HUES64 (cell line): ENCODE measurements around the gene C10orf95.

Experiments used
- H3K27ac ChIP-seq: 2 replicates; pipeline ENCODE4 v1.7.0; 2013; ENCODE audit warnings: low read depth, low read length, inconsistent platforms
- H3K27me3 ChIP-seq: 2 replicates; pipeline ENCODE4 v1.6.1; 2013; ENCODE audit warnings: mild to moderate bottlenecking, low read length; ENCODE audit not compliant: insufficient read depth
- H3K36me3 ChIP-seq: 2 replicates; pipeline ENCODE4 v1.6.1; 2013; ENCODE audit warnings: mild to moderate bottlenecking, low read length; ENCODE audit not compliant: insufficient read depth
- H3K4me1 ChIP-seq: 2 replicates; pipeline ENCODE4 v1.6.1; 2013; ENCODE audit warnings: mild to moderate bottlenecking, low read length, moderate library complexity; ENCODE audit not compliant: insufficient read depth
- H3K4me3 ChIP-seq: 2 replicates; pipeline ENCODE4 v1.5.1; 2013; ENCODE audit warnings: mild to moderate bottlenecking, low read length, moderate library complexity
- H3K9ac ChIP-seq: 2 replicates; pipeline ENCODE4 v1.6.1; 2013; ENCODE audit warnings: mild to moderate bottlenecking, low read depth, low read length
- H3K9me3 ChIP-seq: 2 replicates; pipeline ENCODE4 v1.6.1; 2013; ENCODE audit warnings: low read depth, low read length; ENCODE audit not compliant: insufficient read depth
- whole genome bisulfite sequencing: fragments of 150-250, 120-280 bp; methylation state at CpG from one replicate; pipeline ENCODE4 v1.1.7; 2013; ENCODE audit warnings: missing lambda C conversion rate; 5-methylcytosine and 5-hydroxymethylcytosine counted together

The C10orf95 gene

GRCh38 chr10:102433619-102434046, 17.7 kb downstream of the C10orf95 start:
- 64% methylated on average over 5 of the region's 5 CpGs for WGBS

GRCh38 chr10:102432162-102432950, 19.0 kb downstream of the C10orf95 start, which contains the start of gene CUEDC2:
Gene CUEDC2, minus strand, starts transcription at chr10:102432574. Its CDS starts 7,386 bp downstream, at chr10:102425188.
- no peaks in the 10 kb centered on the region for H3K9me3 ChIP-seq
- WGBS = 1% methylated on average over 47 of the region's 52 CpGs
- H3K4me1 ChIP-seq = peaks cover 10% of the 10 kb centered on the region; the same call in 1 of the 2 replicates
- peak within 1 kb of the TSS; percentile 86 for H3K4me3 ChIP-seq
- peak within 1 kb of the TSS; percentile 80 for H3K9ac ChIP-seq
- H3K27ac ChIP-seq = peak within 1 kb of the TSS; percentile 73
- peaks cover 39% of the 10 kb centered on the region for H3K27me3 ChIP-seq
- no peaks in the 10 kb centered on the region for H3K36me3 ChIP-seq

More at GRCh38 chr10:102433619-102434046, 17.7 kb downstream of the C10orf95 start:
- Histone ChIP-seq H3K36me3 (no peaks in the 10 kb centered on the region), H3K4me1 (peaks cover 10% of the 10 kb centered on the region; the same call in 1 of the 2 replicates), H3K27ac (no peak overlapping the region), H3K9ac (no peak overlapping the region), H3K4me3 (no peak overlapping the region), H3K27me3 (peaks cover 39% of the 10 kb centered on the region), H3K9me3 (no peaks in the 10 kb centered on the region)

- WGBS = 34% methylated on average over 4 of the region's 4 CpGs
Measured at GRCh38 chr10:102431452-102432124, 19.8 kb downstream of the C10orf95 start.

GRCh38 chr10:102429468-102429867, 21.9 kb downstream of the C10orf95 start:
- 86% methylated on average over 8 of the region's 8 CpGs for WGBS
- no peaks in the 10 kb centered on the region for H3K9me3 ChIP-seq
- H3K27me3 ChIP-seq = peaks cover 16% of the 10 kb centered on the region
- no peak overlapping the region for H3K27ac ChIP-seq
- H3K4me3 ChIP-seq = no peak overlapping the region
- H3K4me1 ChIP-seq = peaks cover 4% of the 10 kb centered on the region; the same call in 1 of the 2 replicates
- H3K36me3 ChIP-seq = peaks cover 2% of the 10 kb centered on the region; the same call in 1 of the 2 replicates
- no peak overlapping the region for H3K9ac ChIP-seq

More at GRCh38 chr10:102431452-102432124, 19.8 kb downstream of the C10orf95 start:
- H3K9ac ChIP-seq = peak overlapping the region; percentile 80
- no peaks in the 10 kb centered on the region for H3K9me3 ChIP-seq
- H3K36me3 ChIP-seq = no peaks in the 10 kb centered on the region
- peak overlapping the region; percentile 86 for H3K4me3 ChIP-seq
- H3K4me1 ChIP-seq = peaks cover 10% of the 10 kb centered on the region; the same call in 1 of the 2 replicates
- peaks cover 36% of the 10 kb centered on the region for H3K27me3 ChIP-seq
- H3K27ac ChIP-seq = peak overlapping the region; percentile 73

GRCh38 chr10:102426803-102427287, 24.5 kb downstream of the C10orf95 start:
- Histone ChIP-seq H3K9ac (no peak overlapping the region), H3K9me3 (no peaks in the 10 kb centered on the region), H3K27me3 (peaks cover 8% of the 10 kb centered on the region), H3K4me1 (peaks cover 10% of the 10 kb centered on the region), H3K36me3 (peaks cover 17% of the 10 kb centered on the region), H3K4me3 (no peak overlapping the region), H3K27ac (no peak overlapping the region)
- 90% methylated on average over 7 of the region's 7 CpGs for WGBS

- Histone ChIP-seq H3K36me3 (peaks cover 17% of the 10 kb centered on the region), H3K4me1 (peaks cover 6% of the 10 kb centered on the region), H3K4me3 (no peak overlapping the region), H3K9ac (no peak overlapping the region), H3K9me3 (no peaks in the 10 kb centered on the region), H3K27me3 (peaks cover 9% of the 10 kb centered on the region), H3K27ac (no peak overlapping the region)
- WGBS = 80% methylated on average over 1 of the region's 1 CpG
Measured at GRCh38 chr10:102425444-102425843, 25.9 kb downstream of the C10orf95 start.

GRCh38 chr10:102424916-102425315, 26.4 kb downstream of the C10orf95 start:
- no peaks in the 10 kb centered on the region for H3K9me3 ChIP-seq
- H3K27ac ChIP-seq = no peak overlapping the region
- peaks cover 6% of the 10 kb centered on the region for H3K4me1 ChIP-seq
- H3K27me3 ChIP-seq = peaks cover 9% of the 10 kb centered on the region
- H3K36me3 ChIP-seq = peaks cover 17% of the 10 kb centered on the region
- H3K4me3 ChIP-seq = no peak overlapping the region
- 86% methylated on average over 6 of the region's 6 CpGs for WGBS
- H3K9ac ChIP-seq = no peak overlapping the region

- H3K9me3 ChIP-seq = no peaks in the 10 kb centered on the region
- peaks cover 17% of the 10 kb centered on the region for H3K36me3 ChIP-seq
- H3K4me1 ChIP-seq = peaks cover 6% of the 10 kb centered on the region
- peaks cover 9% of the 10 kb centered on the region for H3K27me3 ChIP-seq
- WGBS = 89% methylated on average over 9 of the region's 9 CpGs
- no peak overlapping the region for H3K4me3 ChIP-seq
- H3K9ac ChIP-seq = no peak overlapping the region
- no peak overlapping the region for H3K27ac ChIP-seq
Measured at GRCh38 chr10:102424145-102424544, 27.2 kb downstream of the C10orf95 start.

- no peak overlapping the region for H3K27ac ChIP-seq
- peaks cover 9% of the 10 kb centered on the region for H3K27me3 ChIP-seq
- peaks cover 17% of the 10 kb centered on the region for H3K36me3 ChIP-seq
- no peak overlapping the region for H3K9ac ChIP-seq
- H3K4me3 ChIP-seq = no peak overlapping the region
- no peaks in the 10 kb centered on the region for H3K9me3 ChIP-seq
- H3K4me1 ChIP-seq = peaks cover 6% of the 10 kb centered on the region
- WGBS = 95% methylated on average over 13 of the region's 13 CpGs
Measured at GRCh38 chr10:102423372-102423968, 27.9 kb downstream of the C10orf95 start.

- 18% methylated on average over 28 of the region's 28 CpGs for WGBS
- Histone ChIP-seq H3K27me3 (peaks cover 12% of the 10 kb centered on the region), H3K9me3 (no peaks in the 10 kb centered on the region), H3K36me3 (peaks cover 17% of the 10 kb centered on the region), H3K4me1 (peaks cover 10% of the 10 kb centered on the region), H3K4me3 (peak overlapping the region; percentile 72), H3K27ac (no peak overlapping the region), H3K9ac (0 out of 2 replicates have a peak overlapping the region, but pooled peaks have one; percentile 78)
Measured at GRCh38 chr10:102422545-102423129, 28.7 kb downstream of the C10orf95 start.
